ENCODE results near the gene FALEC. TPM values are rescaled to one million over a fixed set of nuclear protein-coding genes. Genes with fewer than 3 reads are reported as not detected.

FALEC gene
- total RNA-seq, 2 experiments from 2014 or later: not detected

DNA sequence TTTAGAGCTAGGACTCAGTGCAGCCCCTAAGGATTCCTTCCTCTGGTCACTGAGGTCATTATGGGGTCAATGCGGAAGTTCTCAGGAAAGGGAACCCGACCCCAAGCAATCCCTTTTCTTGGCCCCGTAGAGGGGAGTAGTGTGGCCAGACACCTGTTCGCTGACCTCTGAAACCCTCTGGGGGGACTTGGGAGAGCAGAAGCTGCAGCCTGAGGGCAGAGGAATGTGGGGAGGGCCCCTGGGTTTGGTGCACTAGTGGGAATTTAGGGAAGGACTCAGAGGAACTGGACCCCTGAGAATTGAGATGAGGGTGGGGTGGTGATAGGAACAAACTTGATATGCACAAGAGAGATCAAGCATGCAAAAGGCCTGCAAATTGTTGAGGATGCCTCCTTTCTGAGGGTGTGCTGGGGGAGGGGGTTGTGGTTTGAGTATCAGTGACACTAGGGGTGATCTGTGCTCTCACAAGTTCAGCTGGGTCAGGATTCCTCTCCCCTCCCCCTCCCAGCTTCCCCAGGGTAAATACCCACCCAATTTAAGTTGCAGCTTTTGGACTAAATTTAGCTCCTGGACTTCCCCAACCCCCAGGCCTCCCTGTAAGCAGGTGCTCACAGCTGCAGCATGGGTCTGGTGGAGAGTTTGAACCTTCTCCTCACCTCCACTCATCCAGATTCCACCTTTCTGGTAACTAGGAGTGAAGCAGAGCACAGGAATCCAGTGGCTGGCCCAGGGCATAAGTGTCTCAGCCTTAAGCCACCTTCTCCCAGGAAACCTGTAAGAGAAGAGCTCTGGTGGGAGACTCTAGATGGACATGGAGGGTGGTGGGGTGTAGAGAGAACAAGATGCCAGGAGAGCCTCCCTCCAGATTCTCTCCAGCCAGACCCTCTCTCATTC lies 47.1 kb downstream of the FALEC start:
- POLR2A ChIA-PET: interaction anchor here (0.9 to 14.5 kb wide), 21 partner anchors 11 to 676 kb away, joined by 3 to 1538 read pairs (median 6); partner anchors contain the start of genes ADAMTSL4, ENSA, FALEC and GOLPH3L
- peak; percentile 10 for ATAC-seq (ENCODE audit: poor library complexity)
- peak overlapping the region; percentile 92 to 97 for H3K27ac ChIP-seq (ENCODE audit: low read depth in 1 of 2, low read length in 2 of 2)
- Mint-ChIP-seq H3K9me3 (no peaks in the 10 kb centered on the region), H3K4me3 (peak overlapping the region; percentile 96), H3K27me3 (no peaks in the 10 kb centered on the region), H3K4me1 (ENCODE audit: low read depth) (peaks cover 70% of the 10 kb centered on the region), H3K36me3 (ENCODE audit: low read depth) (peaks cover 35% of the 10 kb centered on the region), H3K27ac (peak overlapping the region; percentile 98)
- H3K4me3 ChIP-seq (ENCODE audit: low read length): peak overlapping the region; percentile 90
- TF ChIP-seq, protein P1, sequence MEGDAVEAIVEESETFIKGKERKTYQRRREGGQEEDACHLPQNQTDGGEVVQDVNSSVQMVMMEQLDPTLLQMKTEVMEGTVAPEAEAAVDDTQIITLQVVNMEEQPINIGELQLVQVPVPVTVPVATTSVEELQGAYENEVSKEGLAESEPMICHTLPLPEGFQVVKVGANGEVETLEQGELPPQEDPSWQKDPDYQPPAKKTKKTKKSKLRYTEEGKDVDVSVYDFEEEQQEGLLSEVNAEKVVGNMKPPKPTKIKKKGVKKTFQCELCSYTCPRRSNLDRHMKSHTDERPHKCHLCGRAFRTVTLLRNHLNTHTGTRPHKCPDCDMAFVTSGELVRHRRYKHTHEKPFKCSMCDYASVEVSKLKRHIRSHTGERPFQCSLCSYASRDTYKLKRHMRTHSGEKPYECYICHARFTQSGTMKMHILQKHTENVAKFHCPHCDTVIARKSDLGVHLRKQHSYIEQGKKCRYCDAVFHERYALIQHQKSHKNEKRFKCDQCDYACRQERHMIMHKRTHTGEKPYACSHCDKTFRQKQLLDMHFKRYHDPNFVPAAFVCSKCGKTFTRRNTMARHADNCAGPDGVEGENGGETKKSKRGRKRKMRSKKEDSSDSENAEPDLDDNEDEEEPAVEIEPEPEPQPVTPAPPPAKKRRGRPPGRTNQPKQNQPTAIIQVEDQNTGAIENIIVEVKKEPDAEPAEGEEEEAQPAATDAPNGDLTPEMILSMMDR (IDR thresholded peaks at IDR 0.05): no peak
- H3K27me3 ChIP-seq (ENCODE audit: control insufficient read depth in 1 of 2, insufficient read depth in 2 of 2, low read length in 2 of 2): no peaks in the 10 kb centered on the region
- H3K36me3 ChIP-seq (ENCODE audit: insufficient read depth, low read length): peaks cover 7% of the 10 kb centered on the region
- CTCF ChIA-PET: interaction anchor here (0.5 to 6.4 kb wide), 5 partner anchors 12 to 59 kb away, joined by 3 to 183 read pairs (median 28); partner anchors contain the start of gene MCL1
- DNase-seq: peak; percentile 41 to 88 (median 69)
- intact Hi-C loops (cut with DNase I, micrococcal nuclease): loop anchor here (1.0 to 5.0 kb wide), 5 partner anchors 11 to 435 kb away; partner anchors contain the start of gene GOLPH3L (in 1 of the 2)
- H3K9me3 ChIP-seq (ENCODE audit: control insufficient read depth in 1 of 2, insufficient read depth in 1 of 2, low read length in 2 of 2): no peaks in the 10 kb centered on the region
- peaks cover 96% of the 10 kb centered on the region for H3K4me1 ChIP-seq (ENCODE audit: insufficient read depth, low read length)

GRCh38 chr1:150563340-150564038 lies 47.9 kb downstream of the FALEC start:
- H3K27ac Mint-ChIP-seq: peak overlapping the region; percentile 98
- intact Hi-C loops (cut with DNase I, micrococcal nuclease): loop anchor here (1.0 to 5.0 kb wide), 5 partner anchors 10 to 434 kb away; partner anchors contain the start of gene GOLPH3L (in 1 of the 2)
- ATAC-seq (ENCODE audit: poor library complexity): peak; percentile 56
- Histone ChIP-seq H3K4me1 (ENCODE audit: insufficient read depth, low read length) (peaks cover 98% of the 10 kb centered on the region), H3K27me3 (ENCODE audit: control insufficient read depth in 1 of 2, insufficient read depth in 2 of 2, low read length in 2 of 2) (no peaks in the 10 kb centered on the region), H3K9me3 (ENCODE audit: control insufficient read depth in 1 of 2, insufficient read depth in 1 of 2, low read length in 2 of 2) (no peaks in the 10 kb centered on the region), H3K27ac (ENCODE audit: low read depth in 1 of 2, low read length in 2 of 2) (peak overlapping the region; percentile 92 to 97), H3K36me3 (ENCODE audit: insufficient read depth, low read length) (peaks cover under 1% of the 10 kb centered on the region), H3K4me3 (ENCODE audit: low read length) (peak overlapping the region; percentile 90)
- CTCF ChIA-PET: interaction anchor here (1.1 to 6.4 kb wide), 3 partner anchors 12 to 57 kb away, joined by 5 to 183 read pairs (median 131); partner anchors contain the start of gene MCL1
- H3K36me3 Mint-ChIP-seq (ENCODE audit: low read depth): peaks cover 36% of the 10 kb centered on the region
- peak in 11 of 14 experiments; percentile 40 to 90 (median 59) for DNase-seq
- no peaks in the 10 kb centered on the region for H3K27me3 Mint-ChIP-seq
- TF ChIP-seq, protein P1 (IDR thresholded peaks at IDR 0.05): peak; percentile 20
- peaks cover 78% of the 10 kb centered on the region for H3K4me1 Mint-ChIP-seq (ENCODE audit: low read depth)
- POLR2A ChIA-PET: interaction anchor here (0.6 to 14.5 kb wide), 22 partner anchors 11 to 718 kb away, joined by 3 to 1538 read pairs (median 6); partner anchors contain the start of genes ADAMTSL4, ENSA, GOLPH3L and MCL1
- no peaks in the 10 kb centered on the region for H3K9me3 Mint-ChIP-seq
- H3K4me3 Mint-ChIP-seq: peak overlapping the region; percentile 96
